Suprapubic skin (tissue), 4 donors: ENCODE measurements around the gene RABGGTA. TPM values are rescaled to one million over a fixed set of nuclear protein-coding genes. Genes with fewer than 3 reads are reported as not detected.
A peak's percentile ranks its signal among the peaks of the same experiment; 100 is the strongest.

Experiments
- DNase-seq, 2 donors: peaks; one replicate each; pipeline ENCODE4 v3.0.0-alpha.2; 2019; ENCODE audit warnings: low spot score in 2 of 2
- H3K27ac ChIP-seq: fragments of 200-600 bp; sonication (generic); one replicate; pipeline ENCODE4 v1.5.1; 2019
- H3K27me3 ChIP-seq: fragments of 200-600 bp; sonication (generic); one replicate; pipeline ENCODE4 v1.5.1; 2019
- H3K36me3 ChIP-seq: fragments of 200-600 bp; sonication (generic); one replicate; pipeline ENCODE4 v1.5.1; 2019
- H3K4me1 ChIP-seq: fragments of 200-600 bp; sonication (generic); one replicate; pipeline ENCODE4 v1.5.1; 2019
- H3K4me3 ChIP-seq: fragments of 200-600 bp; sonication (generic); one replicate; pipeline ENCODE4 v1.5.1; 2019; ENCODE audit warnings: mild to moderate bottlenecking
- H3K9me3 ChIP-seq: fragments of 200-600 bp; sonication (generic); one replicate; pipeline ENCODE4 v1.5.1; 2019
- EP300 ChIP-seq: sonication (generic); formaldehyde crosslinking; IDR thresholded peaks from one replicate; pipeline ENCODE4 v1.6.1; 2017; ENCODE audit warnings: antibody characterized with exemption
- POLR2A ChIP-seq, 2 donors: fragments of 450-650 bp; IDR thresholded peaks; one replicate each; pipeline ENCODE4 v1.6.1; 2017; ENCODE audit warnings: antibody characterized with exemption in 2 of 2, mild to moderate bottlenecking in 2 of 2, moderate library complexity in 2 of 2
- POLR2AphosphoS5 ChIP-seq, 3 donors: sonication (generic); formaldehyde crosslinking; IDR thresholded peaks; one replicate each; pipeline ENCODE4 v1.6.1; 2017; ENCODE audit warnings: antibody characterized with exemption in 3 of 3
- WGBS: methylation state at CpG from one replicate; pipeline ENCODE4 v1.1.5; 2018; 5-methylcytosine and 5-hydroxymethylcytosine counted together
- total RNA-seq, 4 donors: library from RNA; depleted of rRNA; stranded (reverse); fragments of >200 nt; gene quantifications; one replicate each; pipeline ENCODE4 v1.1.0, GENCODE V29; 2016
- TF ChIP-seq, protein P1 (sequence below), 2 donors: fragments of 200-600 bp in 1 of 2; fragments of 450-650 bp in 1 of 2; sonication (generic) in 1 of 2; IDR thresholded peaks; one replicate each; pipeline ENCODE4 v1.5.1; 2016 to 2019; ENCODE audit warnings: antibody characterized with exemption in 2 of 2, mild to moderate bottlenecking in 1 of 2, moderate library complexity in 1 of 2

The RABGGTA gene
- total RNA-seq, 4 donors from 2014 or later, result 50.4 to 65.9 (median 53.1) TPM

DNA sequence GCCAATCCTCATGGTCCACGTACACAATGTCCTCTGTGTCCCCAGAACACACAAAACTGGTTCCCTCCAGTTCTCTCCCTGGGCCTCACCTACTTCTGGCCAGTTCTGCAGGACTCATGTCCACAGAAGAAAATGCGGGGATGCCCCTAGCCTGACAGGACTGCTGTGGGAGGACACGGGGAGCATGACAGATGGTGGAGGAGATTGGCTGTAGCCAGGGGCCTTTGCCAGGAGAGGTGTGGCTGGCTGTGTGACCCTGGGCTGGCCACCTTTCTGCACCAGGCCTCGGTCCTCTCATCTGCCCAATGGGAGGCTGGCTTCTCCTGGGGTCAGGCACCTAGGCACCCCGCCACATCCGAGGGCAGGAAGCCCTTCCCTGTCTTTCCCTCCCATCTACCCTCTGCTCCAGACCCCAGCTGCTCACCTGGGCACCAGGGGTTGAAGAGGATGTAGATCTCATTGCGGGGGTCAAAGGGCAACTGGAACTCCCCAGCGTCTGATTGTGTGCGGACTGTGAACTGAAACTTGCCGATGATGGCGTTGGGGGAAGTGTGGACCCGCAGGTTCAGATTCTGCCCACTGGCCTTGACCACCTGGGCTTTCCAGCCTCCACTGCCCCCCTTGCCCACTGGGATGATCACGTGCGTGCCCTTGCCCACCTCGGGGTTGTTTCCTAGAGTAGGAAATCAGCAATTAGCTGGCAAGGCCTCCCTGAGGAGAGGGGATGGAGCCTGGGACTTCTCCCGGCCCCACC, 11.2 kb downstream of the RABGGTA start:
- peaks cover 16% of the 10 kb centered on the region for H3K36me3 ChIP-seq
- H3K4me1 ChIP-seq, result peaks cover 33% of the 10 kb centered on the region
- 87% methylated on average over 13 of the region's 16 CpGs for WGBS
- H3K4me3 ChIP-seq, result no peak overlapping the region
- TF ChIP-seq, protein P1, sequence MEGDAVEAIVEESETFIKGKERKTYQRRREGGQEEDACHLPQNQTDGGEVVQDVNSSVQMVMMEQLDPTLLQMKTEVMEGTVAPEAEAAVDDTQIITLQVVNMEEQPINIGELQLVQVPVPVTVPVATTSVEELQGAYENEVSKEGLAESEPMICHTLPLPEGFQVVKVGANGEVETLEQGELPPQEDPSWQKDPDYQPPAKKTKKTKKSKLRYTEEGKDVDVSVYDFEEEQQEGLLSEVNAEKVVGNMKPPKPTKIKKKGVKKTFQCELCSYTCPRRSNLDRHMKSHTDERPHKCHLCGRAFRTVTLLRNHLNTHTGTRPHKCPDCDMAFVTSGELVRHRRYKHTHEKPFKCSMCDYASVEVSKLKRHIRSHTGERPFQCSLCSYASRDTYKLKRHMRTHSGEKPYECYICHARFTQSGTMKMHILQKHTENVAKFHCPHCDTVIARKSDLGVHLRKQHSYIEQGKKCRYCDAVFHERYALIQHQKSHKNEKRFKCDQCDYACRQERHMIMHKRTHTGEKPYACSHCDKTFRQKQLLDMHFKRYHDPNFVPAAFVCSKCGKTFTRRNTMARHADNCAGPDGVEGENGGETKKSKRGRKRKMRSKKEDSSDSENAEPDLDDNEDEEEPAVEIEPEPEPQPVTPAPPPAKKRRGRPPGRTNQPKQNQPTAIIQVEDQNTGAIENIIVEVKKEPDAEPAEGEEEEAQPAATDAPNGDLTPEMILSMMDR (IDR thresholded peaks at IDR 0.05), result no peak
- TF ChIP-seq EP300, result no peak
- no peak for TF ChIP-seq POLR2AphosphoS5 (IDR thresholded peaks at IDR 0.05)
- no peak for TF ChIP-seq POLR2A (IDR thresholded peaks at IDR 0.05)
- no peaks in the 10 kb centered on the region for H3K9me3 ChIP-seq
- no peak for DNase-seq
- H3K27me3 ChIP-seq, result no peaks in the 10 kb centered on the region
- peak overlapping the region; percentile 50 for H3K27ac ChIP-seq

GRCh38 chr14:24259282-24260025, 11.9 kb downstream of the RABGGTA start:
- WGBS, result 64% methylated on average over 15 of the region's 16 CpGs
- Histone ChIP-seq H3K4me3 (no peak overlapping the region), H3K27ac (peak overlapping the region; percentile 65), H3K36me3 (peaks cover 20% of the 10 kb centered on the region), H3K4me1 (peaks cover 26% of the 10 kb centered on the region), H3K9me3 (no peaks in the 10 kb centered on the region), H3K27me3 (no peaks in the 10 kb centered on the region)
- peak in 1 of 2 donors; percentile 62 for DNase-seq
- TF ChIP-seq EP300 (no peak), POLR2AphosphoS5 (IDR thresholded peaks at IDR 0.05) (no peak), POLR2A (IDR thresholded peaks at IDR 0.05) (no peak)
- TF ChIP-seq, protein P1 (IDR thresholded peaks at IDR 0.05), result no peak

DNA sequence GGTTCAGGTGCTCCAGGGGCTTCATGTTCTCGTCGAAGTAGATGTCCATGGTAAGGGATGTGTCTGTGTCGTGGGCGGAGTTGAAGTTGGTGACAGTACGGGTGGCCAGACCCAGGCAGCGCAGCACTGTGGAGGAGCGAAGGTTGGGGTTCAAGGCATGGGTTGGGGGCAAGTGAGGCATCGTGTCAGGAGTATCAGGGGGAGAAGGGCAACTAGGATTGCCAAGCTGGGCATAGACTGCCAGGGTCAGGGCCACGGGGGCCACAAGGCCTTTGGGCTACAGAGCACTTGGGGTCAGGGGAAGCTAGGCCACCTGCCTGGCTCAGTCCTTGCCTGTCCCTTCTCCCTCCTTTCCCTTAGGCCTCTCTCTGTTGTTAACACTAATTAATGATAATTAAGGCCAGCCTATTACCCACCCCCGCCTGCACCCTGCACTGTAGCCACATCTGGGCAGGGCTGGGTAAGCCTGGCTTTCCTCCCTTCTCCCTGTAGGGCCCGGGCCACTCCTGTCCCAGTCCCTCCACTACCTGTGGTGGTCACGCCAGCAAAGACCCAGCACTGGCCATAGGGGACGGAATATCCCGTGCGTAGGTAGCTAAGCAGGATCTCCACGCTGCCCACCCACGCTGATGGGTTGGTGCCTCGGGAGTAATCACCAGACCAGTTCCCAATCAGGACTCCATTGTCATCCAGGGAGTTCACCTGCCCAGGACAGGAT, 12.7 kb downstream of the RABGGTA start:
- peaks cover 20% of the 10 kb centered on the region for H3K4me1 ChIP-seq
- H3K9me3 ChIP-seq, result no peaks in the 10 kb centered on the region
- H3K4me3 ChIP-seq, result no peak overlapping the region
- peak overlapping the region; percentile 65 for H3K27ac ChIP-seq
- WGBS, result 75% methylated on average over 15 of the region's 18 CpGs
- no peak for TF ChIP-seq POLR2AphosphoS5 (IDR thresholded peaks at IDR 0.05)
- TF ChIP-seq POLR2A (IDR thresholded peaks at IDR 0.05), result no peak
- TF ChIP-seq EP300, result no peak
- TF ChIP-seq, protein P1 (IDR thresholded peaks at IDR 0.05), result no peak
- H3K27me3 ChIP-seq, result no peaks in the 10 kb centered on the region
- DNase-seq, result peak in 1 of 2 donors; percentile 56
- H3K36me3 ChIP-seq, result peaks cover 27% of the 10 kb centered on the region

DNA sequence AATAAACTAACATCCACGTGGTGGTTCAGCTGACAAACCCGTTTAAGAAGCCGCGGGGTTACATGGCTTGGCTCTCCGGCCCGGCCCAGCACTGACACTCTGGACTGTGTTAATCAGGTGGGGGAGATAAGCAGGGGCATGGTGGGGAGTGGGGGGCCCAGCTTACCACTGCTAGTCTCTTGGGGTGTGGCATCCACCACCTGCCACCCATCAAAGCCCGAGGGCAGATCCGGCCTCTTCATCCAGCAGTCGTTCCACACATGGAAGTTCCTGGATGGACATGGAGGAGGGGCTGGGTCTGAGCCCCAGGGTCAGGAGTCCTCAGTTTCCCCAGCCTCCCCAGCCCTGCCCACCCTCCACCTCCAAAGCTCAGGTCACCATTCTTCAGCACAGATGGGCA, 13.3 kb downstream of the RABGGTA start:
- H3K4me1 ChIP-seq, result peaks cover 15% of the 10 kb centered on the region
- H3K4me3 ChIP-seq, result no peak overlapping the region
- H3K36me3 ChIP-seq, result peaks cover 33% of the 10 kb centered on the region
- H3K27me3 ChIP-seq, result no peaks in the 10 kb centered on the region
- DNase-seq, result peak in 1 of 2 donors; percentile 54
- TF ChIP-seq, protein P1 (IDR thresholded peaks at IDR 0.05), result no peak
- TF ChIP-seq POLR2A (IDR thresholded peaks at IDR 0.05) (no peak), POLR2AphosphoS5 (IDR thresholded peaks at IDR 0.05) (no peak), EP300 (no peak)
- WGBS, result 83% methylated on average over 7 of the region's 9 CpGs
- no peak overlapping the region for H3K27ac ChIP-seq
- no peaks in the 10 kb centered on the region for H3K9me3 ChIP-seq
